Right lobe of liver (tissue), 4 donors: ENCODE measurements around the gene APOA5.

Source experiments
- CTCF ChIP-seq, 4 donors: fragments of 200-600 bp in 3 of 4; fragments of 450-650 bp in 1 of 4; IDR thresholded peaks; one replicate each; pipeline versions ENCODE4 v1.5.1 to v1.8.0; 2016 to 2022; ENCODE audit warnings: antibody characterized with exemption in 4 of 4, mild to moderate bottlenecking in 2 of 4
- POLR2A ChIP-seq: fragments of 450-650 bp; IDR thresholded peaks from one replicate; pipeline ENCODE4 v1.6.1; 2017; ENCODE audit warnings: antibody characterized with exemption, mild to moderate bottlenecking
- donor health status: DM: no; HTN: no; CAD: no.
- donor health status: DM: no; HTN: no; CAD: no.
- donor health status: DM: no; HTN: yes; CAD: no.

- TF ChIP-seq CTCF (IDR thresholded peaks at IDR 0.05) = no peak
- TF ChIP-seq POLR2A = no peak
Observed at GRCh38 chr11:116800610-116801009, 8.9 kb upstream of the APOA5 start.
